Activated T-cell treated with anti-CD3 and anti-CD28 coated beads, Interleukin-2, amount 50 U/mL, for 24 hours (primary cell): ENCODE measurements around the gene SURF4.
A peak's percentile ranks its signal among the peaks of the same experiment; 100 is the strongest.
"Not testable (repeated sequence)": the region's sequence is repeated elsewhere in the genome, so short reads cannot be mapped to it uniquely, and the experiment has no call there.

ENCODE experiments used
- DNase-seq: peaks from one replicate; pipeline ENCODE4 v3.0.0-alpha.2; 2020
- H3K27ac Mint-ChIP-seq: 2 replicates; pipeline ENCODE4 v1.8.0; 2020; ENCODE audit warnings: mild to moderate bottlenecking, mixed read lengths
- H3K27me3 Mint-ChIP-seq: 2 replicates; pipeline ENCODE4 v1.8.0; 2020; ENCODE audit warnings: mixed read lengths
- H3K36me3 Mint-ChIP-seq: 2 replicates; pipeline ENCODE4 v1.8.0; 2020; ENCODE audit warnings: low read depth, mixed read lengths
- H3K4me1 Mint-ChIP-seq: 2 replicates; pipeline ENCODE4 v1.8.0; 2020; ENCODE audit warnings: low read depth, mixed read lengths
- H3K4me3 Mint-ChIP-seq: 2 replicates; pipeline ENCODE4 v1.8.0; 2020; ENCODE audit warnings: mild to moderate bottlenecking, moderate library complexity, mixed read lengths
- H3K9me3 Mint-ChIP-seq: 2 replicates; pipeline ENCODE4 v1.8.0; 2020; ENCODE audit warnings: mixed read lengths

The SURF4 gene

GRCh38 chr9:133405508-133406438 is 29.9 kb upstream of the SURF4 start:
- Mint-ChIP-seq H3K4me1 (peaks cover 18% of the 10 kb centered on the region), H3K27ac (peak overlapping the region; percentile 44), H3K36me3 (peaks cover 74% of the 10 kb centered on the region), H3K9me3 (no peaks in the 10 kb centered on the region), H3K27me3 (no peaks in the 10 kb centered on the region), H3K4me3 (no peak overlapping the region)
- no peak for DNase-seq

- H3K4me1 Mint-ChIP-seq: peaks cover 18% of the 10 kb centered on the region
- no peak for DNase-seq
- H3K27ac Mint-ChIP-seq: peak overlapping the region; percentile 37
- H3K4me3 Mint-ChIP-seq: no peak overlapping the region
- no peaks in the 10 kb centered on the region for H3K27me3 Mint-ChIP-seq
- H3K9me3 Mint-ChIP-seq: no peaks in the 10 kb centered on the region
- H3K36me3 Mint-ChIP-seq: peaks cover 67% of the 10 kb centered on the region
Observed at GRCh38 chr9:133404454-133405002, 28.7 kb upstream of the SURF4 start.

GRCh38 chr9:133403766-133404453 is 28.1 kb upstream of the SURF4 start:
- Mint-ChIP-seq H3K36me3 (peaks cover 61% of the 10 kb centered on the region), H3K4me1 (peaks cover 18% of the 10 kb centered on the region), H3K27ac (peak overlapping the region; percentile 37), H3K9me3 (no peaks in the 10 kb centered on the region), H3K4me3 (no peak overlapping the region), H3K27me3 (no peaks in the 10 kb centered on the region)
- peak; percentile 70 for DNase-seq

GRCh38 chr9:133402689-133403088 is 26.8 kb upstream of the SURF4 start:
- Mint-ChIP-seq H3K9me3 (no peaks in the 10 kb centered on the region), H3K4me1 (peaks cover 17% of the 10 kb centered on the region), H3K4me3 (no peak overlapping the region), H3K27me3 (no peaks in the 10 kb centered on the region), H3K27ac (peak overlapping the region; percentile 40), H3K36me3 (peaks cover 50% of the 10 kb centered on the region)
- no peak for DNase-seq

GRCh38 chr9:133401588-133401987 is 25.7 kb upstream of the SURF4 start:
- Mint-ChIP-seq H3K4me1 (peaks cover 6% of the 10 kb centered on the region), H3K27ac (peak overlapping the region; percentile 47), H3K36me3 (peaks cover 39% of the 10 kb centered on the region), H3K27me3 (no peaks in the 10 kb centered on the region), H3K9me3 (no peaks in the 10 kb centered on the region), H3K4me3 (no peak overlapping the region)
- no peak for DNase-seq

GRCh38 chr9:133400292-133400691 is 24.4 kb upstream of the SURF4 start:
- H3K9me3 Mint-ChIP-seq: no peaks in the 10 kb centered on the region

GRCh38 chr9:133397895-133398294 is 22.0 kb upstream of the SURF4 start:
- Mint-ChIP-seq H3K27ac (no peak overlapping the region), H3K4me1 (no peaks in the 10 kb centered on the region), H3K27me3 (no peaks in the 10 kb centered on the region), H3K4me3 (no peak overlapping the region), H3K9me3 (no peaks in the 10 kb centered on the region), H3K36me3 (peaks cover 11% of the 10 kb centered on the region)
- no peak for DNase-seq

More at GRCh38 chr9:133400292-133400691, 24.4 kb upstream of the SURF4 start:
- no peak for DNase-seq
- H3K36me3 Mint-ChIP-seq: peaks cover 26% of the 10 kb centered on the region
- no peaks in the 10 kb centered on the region for H3K27me3 Mint-ChIP-seq
- H3K4me1 Mint-ChIP-seq: peaks cover 4% of the 10 kb centered on the region
- no peak overlapping the region for H3K27ac Mint-ChIP-seq
- no peak overlapping the region for H3K4me3 Mint-ChIP-seq

- H3K36me3 Mint-ChIP-seq: peaks cover 8% of the 10 kb centered on the region
- H3K4me1 Mint-ChIP-seq: no peaks in the 10 kb centered on the region
- no peaks in the 10 kb centered on the region for H3K9me3 Mint-ChIP-seq
- no peak overlapping the region for H3K4me3 Mint-ChIP-seq
- no peaks in the 10 kb centered on the region for H3K27me3 Mint-ChIP-seq
- H3K27ac Mint-ChIP-seq: no peak overlapping the region
- no peak for DNase-seq
Observed at GRCh38 chr9:133397370-133397769, 21.5 kb upstream of the SURF4 start.

GRCh38 chr9:133396952-133397351 is 21.1 kb upstream of the SURF4 start:
- H3K27me3 Mint-ChIP-seq: no peaks in the 10 kb centered on the region
- H3K27ac Mint-ChIP-seq: no peak overlapping the region
- H3K4me1 Mint-ChIP-seq: no peaks in the 10 kb centered on the region
- DNase-seq: no peak
- no peak overlapping the region for H3K4me3 Mint-ChIP-seq
- H3K9me3 Mint-ChIP-seq: no peaks in the 10 kb centered on the region
- peaks cover 7% of the 10 kb centered on the region for H3K36me3 Mint-ChIP-seq

- Mint-ChIP-seq H3K4me3 (no peak overlapping the region), H3K4me1 (no peaks in the 10 kb centered on the region), H3K27ac (no peak overlapping the region), H3K9me3 (no peaks in the 10 kb centered on the region), H3K27me3 (peaks cover 9% of the 10 kb centered on the region), H3K36me3 (no peaks in the 10 kb centered on the region)
- DNase-seq: no peak
Observed at GRCh38 chr9:133394687-133395271, 18.9 kb upstream of the SURF4 start.

GRCh38 chr9:133393399-133393798 is 17.5 kb upstream of the SURF4 start:
- no peaks in the 10 kb centered on the region for H3K36me3 Mint-ChIP-seq
- no peak overlapping the region for H3K4me3 Mint-ChIP-seq
- DNase-seq: no peak
- H3K27ac Mint-ChIP-seq: no peak overlapping the region
- H3K4me1 Mint-ChIP-seq: no peaks in the 10 kb centered on the region
- H3K9me3 Mint-ChIP-seq: no peaks in the 10 kb centered on the region
- H3K27me3 Mint-ChIP-seq: peaks cover 18% of the 10 kb centered on the region

GRCh38 chr9:133392308-133392707 is 16.4 kb upstream of the SURF4 start:
- DNase-seq, H3K4me3 Mint-ChIP-seq, H3K4me1 Mint-ChIP-seq, H3K27ac Mint-ChIP-seq, H3K36me3 Mint-ChIP-seq, H3K9me3 Mint-ChIP-seq: not testable (repeated sequence)
- peaks cover 19% of the 10 kb centered on the region for H3K27me3 Mint-ChIP-seq

GRCh38 chr9:133391449-133391848 is 15.6 kb upstream of the SURF4 start:
- not testable (repeated sequence) for H3K27ac Mint-ChIP-seq, H3K4me1 Mint-ChIP-seq, H3K36me3 Mint-ChIP-seq, H3K9me3 Mint-ChIP-seq, H3K4me3 Mint-ChIP-seq, DNase-seq
- peaks cover 19% of the 10 kb centered on the region for H3K27me3 Mint-ChIP-seq

- H3K9me3 Mint-ChIP-seq: no peaks in the 10 kb centered on the region
- H3K4me1 Mint-ChIP-seq: no peaks in the 10 kb centered on the region
- DNase-seq: no peak
- H3K27me3 Mint-ChIP-seq: peaks cover 19% of the 10 kb centered on the region
- H3K36me3 Mint-ChIP-seq: no peaks in the 10 kb centered on the region
- H3K4me3 Mint-ChIP-seq: no peak overlapping the region
- no peak overlapping the region for H3K27ac Mint-ChIP-seq
Observed at GRCh38 chr9:133390713-133391112, 14.9 kb upstream of the SURF4 start.
